Measurements from ENCODE around the gene TUBA4B.

TUBA4B gene

DNA sequence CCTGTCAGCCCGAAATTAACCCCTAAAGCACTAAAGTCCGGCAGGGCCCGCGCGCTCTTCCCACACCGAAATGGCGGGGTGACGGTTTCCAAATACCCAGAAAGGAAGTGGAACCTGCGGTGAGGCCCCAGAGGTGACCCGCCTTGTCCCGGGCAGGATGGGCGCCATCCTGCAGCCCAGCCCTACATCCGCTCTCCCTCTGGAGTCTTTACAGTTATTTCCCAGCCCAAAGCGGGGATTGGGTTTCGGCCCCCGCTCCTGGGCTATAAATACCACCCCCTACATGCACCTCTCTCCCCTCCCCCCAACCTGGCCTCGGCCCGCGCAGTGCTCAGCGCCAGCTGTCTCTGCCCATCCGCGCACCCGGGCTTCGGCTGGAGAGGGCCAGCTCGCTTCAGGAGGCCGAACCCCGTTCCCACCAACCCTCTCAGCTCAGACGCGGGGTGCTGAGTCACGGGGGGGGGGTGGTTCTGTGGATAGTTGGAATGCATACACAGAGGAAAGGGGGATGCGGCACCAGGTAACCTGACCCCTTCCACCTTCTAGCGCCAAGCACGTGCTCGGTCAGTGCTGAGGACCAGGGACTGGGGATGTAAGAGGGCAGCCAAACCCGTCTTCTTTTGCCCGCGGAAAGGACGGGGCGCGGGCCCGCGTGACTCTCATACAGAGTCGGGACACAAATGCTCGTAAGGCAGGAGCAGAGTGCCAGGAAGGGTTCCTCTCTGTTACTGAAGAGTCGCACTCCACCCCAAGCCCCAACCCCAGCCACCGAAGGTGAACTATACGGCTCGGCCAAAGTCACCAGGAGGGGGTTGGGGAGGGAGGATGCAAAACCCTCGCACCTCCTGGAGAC is at the start of gene TUBA4B:
Gene TUBA4B, plus strand, starts transcription at position 344 of the 853 bp plus-strand sequence. Its CDS starts 165 bp downstream, at position 509.
- DNase-seq (ENCODE audit: low read depth in 2 of 3, low spot score in 2 of 3), result peak in 1 of 3 experiments; percentile 27

DNA sequence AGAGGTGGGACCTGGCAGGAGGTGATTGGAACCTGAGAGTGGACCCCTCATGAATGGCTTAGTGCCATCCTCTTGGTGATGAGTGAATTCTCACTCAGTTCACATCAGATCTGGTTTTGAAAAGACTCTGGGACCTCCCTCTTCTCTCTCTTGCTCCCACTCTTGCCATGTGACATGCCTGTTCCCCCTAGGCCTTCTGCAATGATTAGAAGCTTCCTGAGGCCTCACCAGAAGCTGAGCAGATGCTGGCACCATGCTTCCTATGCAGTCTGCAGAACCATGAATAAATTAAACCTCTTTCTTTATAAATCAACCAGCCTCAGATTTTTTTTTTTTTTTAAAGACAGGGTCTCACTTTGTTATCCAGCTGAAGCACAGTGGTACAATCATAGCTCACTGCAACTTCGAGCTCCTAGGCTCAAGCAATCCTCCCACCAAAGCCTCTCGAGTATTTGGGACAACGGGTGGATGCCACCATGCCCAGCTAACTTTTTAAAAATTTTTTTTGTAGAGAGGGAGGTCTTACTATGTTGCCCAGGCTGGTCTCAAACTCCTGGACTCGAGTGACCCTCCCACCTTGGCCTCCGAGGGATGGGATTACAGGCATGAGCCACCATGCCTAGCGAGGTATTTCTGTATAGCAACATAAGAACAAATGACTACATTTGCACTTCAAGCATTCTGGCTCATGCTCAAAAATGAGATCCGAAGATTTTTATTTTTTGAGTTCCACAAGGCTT is 48.4 kb upstream of the TUBA4B start:
- DNase-seq (ENCODE audit: low read depth in 2 of 3, low spot score in 2 of 3), result no peak

DNA sequence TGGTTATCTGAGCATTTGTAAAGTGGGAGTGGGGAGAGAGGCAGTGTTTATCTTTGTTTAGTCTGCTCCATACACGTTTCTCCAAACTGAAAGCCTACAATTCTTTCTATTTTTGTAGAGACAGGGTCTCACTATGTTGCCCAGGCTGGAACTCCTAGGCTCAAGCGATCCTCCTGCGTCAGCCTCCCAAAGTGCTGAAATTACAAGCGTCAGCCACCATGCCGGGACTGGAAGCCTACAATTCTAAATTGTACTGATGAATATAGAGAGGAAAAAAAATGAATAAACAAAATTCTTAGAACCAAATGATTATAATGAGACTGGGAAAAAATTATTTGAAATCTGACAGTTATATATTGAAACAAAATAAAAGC is 47.9 kb upstream of the TUBA4B start:
- no peak for DNase-seq (ENCODE audit: low read depth in 2 of 3, low spot score in 2 of 3)

DNA sequence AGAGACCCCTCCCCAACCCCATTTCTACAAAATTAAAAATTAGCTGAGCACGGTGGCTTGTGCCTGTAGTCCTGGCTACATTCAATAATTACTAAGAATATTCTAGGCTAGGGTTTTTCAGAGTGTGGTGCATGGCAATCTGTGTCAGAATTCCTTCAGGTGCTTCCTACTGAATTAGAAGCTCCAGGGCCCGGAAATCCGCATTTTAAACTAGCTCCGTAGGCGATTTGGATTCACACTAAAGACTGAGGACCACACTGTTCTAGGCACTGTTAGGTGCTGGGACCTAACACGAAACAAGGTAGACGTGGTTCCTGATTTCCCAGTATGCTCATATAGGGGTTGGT is 47.1 kb upstream of the TUBA4B start:
- no peak for DNase-seq (ENCODE audit: low read depth in 2 of 3, low spot score in 2 of 3)

DNA sequence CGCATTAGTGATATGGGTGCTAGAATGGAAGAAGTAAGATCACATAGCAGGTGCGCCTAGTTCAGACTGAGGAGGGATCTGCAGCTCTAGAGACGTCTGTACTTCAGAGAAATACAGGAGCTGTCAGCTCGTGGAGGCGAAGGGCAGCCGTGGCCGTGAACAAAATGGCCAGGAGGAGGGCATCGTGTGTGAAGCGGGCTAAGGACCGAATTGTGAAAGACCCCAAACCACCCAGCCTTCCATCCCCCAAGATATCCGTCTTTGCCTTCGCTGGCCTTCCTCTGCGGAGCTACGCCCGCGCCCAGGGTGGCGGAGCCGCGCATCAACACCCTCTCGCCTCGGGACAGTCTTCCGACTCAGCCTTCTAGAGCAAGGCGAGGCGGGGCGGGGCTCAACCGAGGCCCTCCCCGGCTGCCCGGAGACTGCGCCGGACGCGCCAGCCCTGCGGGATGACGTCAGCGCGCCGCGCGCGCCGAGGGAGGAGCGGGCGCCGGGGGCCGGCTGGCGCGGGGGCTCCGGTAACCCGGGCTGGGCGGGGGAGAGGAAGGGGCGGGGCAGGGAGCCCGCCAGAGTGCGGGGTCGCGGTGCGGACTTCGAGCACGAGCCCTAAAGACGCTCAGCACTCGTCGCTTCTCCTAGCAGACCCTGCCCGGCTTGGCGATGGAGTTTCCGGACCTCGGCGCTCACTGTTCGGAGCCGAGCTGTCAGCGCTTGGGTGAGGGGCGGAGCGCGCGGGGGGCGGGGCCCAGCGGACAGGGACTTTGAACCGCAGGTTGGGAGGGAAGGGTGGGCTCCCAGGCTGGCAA is 46.5 kb upstream of the TUBA4B start, which contains the start of gene ZFAND2B:
Gene ZFAND2B, plus strand, starts transcription at position 455 of the 806 bp plus-strand sequence. Its CDS starts 206 bp downstream, at position 661.
- DNase-seq (ENCODE audit: low read depth in 2 of 3, low spot score in 2 of 3), result peak; percentile 87 to 90 (median 88)

DNA sequence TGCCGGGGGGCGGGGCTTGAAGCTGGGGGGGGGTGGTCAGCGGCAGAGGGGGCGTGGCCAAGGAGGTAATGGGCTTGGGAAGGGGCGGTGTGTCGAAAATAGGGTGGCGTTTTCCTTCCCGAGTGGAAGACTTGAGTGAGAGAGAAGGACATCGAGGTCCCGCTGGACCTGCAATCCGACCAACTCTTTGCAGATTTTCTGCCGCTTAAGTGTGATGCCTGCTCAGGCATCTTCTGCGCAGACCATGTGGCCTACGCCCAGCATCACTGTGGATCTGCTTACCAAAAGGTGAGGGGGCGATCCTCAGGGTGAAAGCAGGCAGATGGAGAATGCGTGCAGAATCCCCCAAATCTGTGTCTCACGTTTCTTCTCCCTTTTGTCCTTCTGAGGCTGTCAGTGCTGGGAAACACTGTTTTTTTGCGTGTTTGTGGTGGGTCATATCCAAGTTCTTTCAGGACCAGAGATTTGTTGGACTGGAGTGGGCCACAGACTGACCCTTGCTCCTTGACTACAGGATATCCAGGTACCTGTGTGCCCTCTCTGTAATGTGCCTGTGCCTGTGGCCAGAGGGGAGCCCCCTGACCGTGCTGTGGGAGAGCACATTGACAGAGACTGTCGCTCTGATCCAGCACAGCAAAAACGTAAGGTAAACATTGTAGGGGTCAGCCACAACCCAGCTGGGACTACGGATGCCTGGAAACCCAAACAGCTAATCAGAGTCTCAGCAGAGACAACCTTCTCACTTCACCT is 45.7 kb upstream of the TUBA4B start:
- DNase-seq (ENCODE audit: low read depth in 2 of 3, low spot score in 2 of 3), result no peak

DNA sequence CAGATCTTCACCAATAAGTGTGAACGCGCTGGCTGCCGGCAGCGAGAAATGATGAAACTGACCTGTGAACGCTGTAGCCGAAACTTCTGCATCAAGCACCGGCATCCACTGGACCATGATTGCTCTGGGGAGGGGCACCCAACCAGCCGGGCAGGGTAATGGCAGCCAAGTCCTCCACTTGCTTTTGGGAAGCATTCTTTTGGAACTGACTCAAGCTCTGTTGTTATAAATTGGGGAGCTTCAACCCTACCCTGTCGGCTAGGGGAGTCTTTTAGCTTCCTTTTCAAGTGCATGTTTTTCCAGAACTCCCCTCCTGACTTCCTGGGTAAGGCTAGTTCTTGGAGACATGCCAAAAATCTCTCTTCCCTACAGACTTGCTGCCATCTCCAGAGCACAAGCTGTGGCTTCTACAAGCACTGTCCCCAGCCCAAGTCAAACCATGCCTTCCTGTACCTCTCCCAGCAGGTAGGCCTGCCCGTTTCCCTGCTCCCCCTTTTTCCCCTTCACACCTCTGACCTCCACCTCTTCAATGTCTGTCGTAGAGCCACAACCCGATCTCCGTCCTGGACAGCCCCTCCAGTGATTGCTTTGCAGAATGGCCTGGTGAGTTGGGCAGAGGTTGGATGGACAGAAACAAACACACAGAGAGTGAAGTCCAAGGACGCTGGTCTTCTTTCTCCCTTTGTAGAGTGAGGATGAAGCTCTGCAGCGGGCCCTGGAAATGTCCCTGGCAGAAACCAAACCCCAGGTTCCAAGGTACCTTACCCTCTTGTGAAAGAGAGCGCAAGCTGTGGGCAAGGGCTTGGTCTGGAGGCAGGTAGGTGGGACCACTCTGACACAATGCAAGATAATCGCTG is 44.9 kb upstream of the TUBA4B start:
- DNase-seq (ENCODE audit: low read depth in 2 of 3, low spot score in 2 of 3), result no peak

DNA sequence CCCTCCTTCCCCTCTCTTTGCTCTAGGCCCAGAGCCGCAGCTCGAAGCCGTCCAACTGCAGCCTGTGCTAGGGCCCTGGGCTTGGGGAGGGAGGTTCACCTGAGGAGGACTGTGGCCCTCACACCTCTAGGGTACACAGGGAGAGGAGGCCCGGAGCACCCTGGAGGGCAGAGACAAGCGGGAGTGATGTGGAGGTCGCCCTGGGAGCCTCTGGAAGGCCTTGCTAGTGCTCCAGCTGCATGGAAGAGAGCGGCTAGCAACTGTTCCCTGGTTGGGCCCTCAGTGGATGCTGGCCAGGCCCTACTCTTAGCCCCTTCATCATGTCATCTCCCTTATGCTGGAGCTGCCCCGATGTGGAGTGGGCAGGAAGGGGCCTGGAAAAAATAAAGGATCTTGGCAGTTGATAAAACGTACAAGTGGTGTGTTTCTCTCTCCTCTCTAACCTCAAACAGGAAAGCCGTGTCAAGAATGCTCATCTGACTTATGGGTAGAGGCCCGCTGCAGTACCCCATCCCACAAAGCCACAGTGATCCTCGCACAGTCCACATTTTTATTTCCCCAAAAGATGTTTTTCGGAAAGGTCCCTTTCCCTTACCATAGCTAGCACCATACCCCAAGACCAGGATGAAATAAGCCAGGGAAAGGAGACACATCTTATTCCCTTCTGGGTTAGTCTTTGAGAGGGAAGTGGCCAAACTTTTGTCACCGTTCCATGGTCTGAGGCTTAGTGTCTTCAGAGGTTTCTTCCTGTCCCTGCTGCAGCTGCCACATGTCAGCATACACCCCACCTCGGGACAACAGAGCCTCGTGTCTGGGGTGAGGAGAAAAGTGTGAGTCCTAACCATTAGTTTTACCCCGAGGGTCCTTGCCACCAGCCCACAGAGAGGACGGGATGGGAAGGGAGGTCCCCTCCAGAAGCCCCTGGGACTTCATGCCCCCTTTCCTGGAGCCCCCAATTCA is 43.5 kb upstream of the TUBA4B start:
- DNase-seq (ENCODE audit: low read depth in 2 of 3, low spot score in 2 of 3), result no peak

DNA sequence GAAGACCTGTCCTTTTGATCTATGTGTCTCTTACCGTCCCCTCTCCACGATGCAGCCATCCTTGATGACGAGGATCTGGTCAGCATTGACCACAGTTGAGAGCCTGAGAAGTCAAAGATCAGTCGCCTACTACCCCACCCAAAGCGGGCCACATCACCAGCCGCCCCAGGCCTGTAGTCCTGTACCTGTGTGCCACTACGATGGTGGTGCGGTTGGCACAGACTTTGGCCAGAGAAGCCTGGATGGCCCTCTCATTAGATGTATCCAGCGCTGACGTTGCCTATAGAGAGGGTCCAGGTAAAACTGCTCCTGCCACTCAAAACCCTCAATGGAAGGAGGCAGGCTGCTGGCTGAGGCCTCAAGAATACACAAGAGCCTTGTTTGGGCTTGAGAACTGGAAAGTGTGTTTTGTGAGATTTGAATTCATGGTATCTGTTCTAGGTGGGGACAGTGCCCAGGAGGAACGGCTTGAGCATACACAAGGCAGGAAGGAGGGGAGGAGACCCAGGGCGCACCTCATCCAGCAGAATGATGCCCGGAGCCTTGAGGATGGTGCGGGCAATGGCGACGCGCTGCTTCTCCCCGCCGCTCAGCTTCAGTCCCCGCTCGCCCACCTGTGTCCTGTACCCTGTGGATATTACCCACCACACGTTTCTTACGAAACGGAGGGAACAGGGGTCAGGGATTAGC is 42.7 kb upstream of the TUBA4B start:
- DNase-seq (ENCODE audit: low read depth in 2 of 3, low spot score in 2 of 3), result no peak

DNA sequence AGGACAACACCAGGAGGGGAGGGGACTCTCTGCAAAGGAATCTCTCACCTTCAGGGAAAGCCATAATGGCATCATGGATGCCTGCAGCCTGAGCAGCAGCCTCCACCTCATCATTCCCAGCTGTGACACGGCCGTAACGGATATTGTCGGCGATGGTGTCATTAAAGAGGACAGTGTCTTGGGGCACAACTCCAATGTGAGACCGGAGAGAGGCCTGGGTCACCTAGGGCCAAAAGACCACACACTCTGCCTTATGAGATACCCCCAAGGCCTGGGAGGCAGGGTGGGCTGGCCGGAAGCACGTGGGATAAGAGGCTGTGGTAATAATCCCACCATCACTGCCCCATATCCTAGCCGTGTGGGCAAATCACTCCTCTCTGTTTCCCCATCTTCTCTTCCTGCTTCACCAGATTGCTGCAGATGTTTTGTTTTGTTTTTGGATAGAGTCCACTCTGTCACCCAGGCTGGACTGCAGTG is 42.1 kb upstream of the TUBA4B start:
- DNase-seq (ENCODE audit: low read depth in 2 of 3, low spot score in 2 of 3), result no peak

DNA sequence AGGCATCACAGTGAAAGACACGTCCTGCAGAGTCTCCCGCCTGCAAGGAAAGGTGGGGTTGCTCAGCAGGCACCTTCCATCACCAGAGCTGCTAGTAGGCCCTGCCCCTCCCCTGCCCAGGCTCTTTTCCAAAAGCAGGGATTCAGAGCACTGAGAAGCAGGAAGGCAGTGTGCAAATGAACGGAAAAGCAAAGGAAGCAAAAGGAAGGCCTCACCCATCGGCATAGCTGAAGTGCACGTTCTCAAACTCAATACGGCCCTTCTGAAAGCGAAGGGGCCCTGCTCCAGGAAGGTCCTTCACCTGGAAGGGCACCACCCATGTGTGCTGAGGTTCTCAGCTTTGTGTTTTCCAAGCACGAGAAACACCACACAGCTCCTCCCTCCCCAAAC is 40.0 kb upstream of the TUBA4B start:
- no peak for DNase-seq (ENCODE audit: low read depth in 2 of 3, low spot score in 2 of 3)

DNA sequence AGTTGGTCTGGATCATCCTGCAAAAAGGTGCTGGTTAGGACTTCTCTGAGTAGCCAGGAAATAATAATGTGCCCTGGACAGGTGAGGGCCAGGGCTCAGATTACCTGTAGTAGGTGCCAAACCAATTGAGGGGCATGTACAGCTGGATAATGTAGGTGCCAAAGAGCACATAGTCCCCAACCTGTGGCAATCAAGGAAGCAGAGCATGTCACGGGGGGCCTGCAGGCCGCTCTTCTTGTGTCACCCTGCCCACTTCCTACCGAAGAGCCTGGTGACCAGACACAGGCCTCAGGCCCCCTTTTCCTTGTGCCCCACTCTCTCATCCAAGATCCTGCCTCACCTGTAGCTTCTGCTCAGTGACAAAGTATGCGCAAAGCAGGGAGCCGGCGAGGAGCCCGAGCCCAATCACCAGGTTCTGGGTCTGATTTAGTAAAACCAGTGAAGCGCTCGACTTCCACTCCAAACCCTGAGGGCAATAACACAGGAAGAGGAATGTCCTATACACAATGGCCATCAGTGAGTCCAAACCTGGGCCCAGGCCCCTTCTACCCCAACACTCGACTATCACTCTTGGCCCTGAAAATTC is 39.5 kb upstream of the TUBA4B start:
- no peak for DNase-seq (ENCODE audit: low read depth in 2 of 3, low spot score in 2 of 3)

DNA sequence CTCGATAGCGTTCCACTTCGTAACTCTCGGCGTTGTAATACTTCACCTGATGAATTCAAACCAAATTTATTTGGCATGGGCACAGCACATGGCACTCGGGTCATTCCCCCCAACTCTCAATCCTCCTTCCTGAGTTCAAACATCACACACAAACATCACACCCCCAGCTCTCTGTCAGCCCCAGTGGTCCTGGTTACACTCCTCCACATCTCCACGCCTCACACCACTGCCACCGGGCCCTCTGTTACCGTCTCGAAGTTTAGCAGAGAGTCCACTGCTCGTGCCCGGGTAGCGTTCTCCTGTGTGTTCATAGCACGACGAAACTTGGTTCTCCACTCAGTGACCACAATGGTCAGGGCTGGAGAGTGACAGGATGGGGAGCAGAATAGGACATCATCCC is 38.9 kb upstream of the TUBA4B start:
- no peak for DNase-seq (ENCODE audit: low read depth in 2 of 3, low spot score in 2 of 3)

DNA sequence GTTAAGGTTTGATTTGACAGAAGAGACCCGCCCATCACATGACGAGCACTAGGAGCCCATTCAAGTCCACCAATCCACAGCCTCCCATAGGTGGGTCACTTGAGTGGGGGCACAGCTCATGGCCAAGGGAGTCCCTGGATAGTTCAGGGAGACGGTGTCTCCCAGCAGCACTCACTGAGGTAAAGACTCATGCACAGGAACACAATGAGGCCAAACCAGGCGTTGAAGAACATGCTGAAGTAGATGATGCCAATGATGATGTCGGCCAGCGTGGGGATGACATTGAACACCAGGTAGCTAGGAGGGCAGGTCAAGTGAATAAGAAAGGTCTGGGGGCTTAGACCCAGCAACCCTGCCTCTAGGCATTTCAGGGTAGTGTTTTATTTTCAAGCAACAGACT is 38.3 kb upstream of the TUBA4B start:
- DNase-seq (ENCODE audit: low read depth in 2 of 3, low spot score in 2 of 3), result no peak

DNA sequence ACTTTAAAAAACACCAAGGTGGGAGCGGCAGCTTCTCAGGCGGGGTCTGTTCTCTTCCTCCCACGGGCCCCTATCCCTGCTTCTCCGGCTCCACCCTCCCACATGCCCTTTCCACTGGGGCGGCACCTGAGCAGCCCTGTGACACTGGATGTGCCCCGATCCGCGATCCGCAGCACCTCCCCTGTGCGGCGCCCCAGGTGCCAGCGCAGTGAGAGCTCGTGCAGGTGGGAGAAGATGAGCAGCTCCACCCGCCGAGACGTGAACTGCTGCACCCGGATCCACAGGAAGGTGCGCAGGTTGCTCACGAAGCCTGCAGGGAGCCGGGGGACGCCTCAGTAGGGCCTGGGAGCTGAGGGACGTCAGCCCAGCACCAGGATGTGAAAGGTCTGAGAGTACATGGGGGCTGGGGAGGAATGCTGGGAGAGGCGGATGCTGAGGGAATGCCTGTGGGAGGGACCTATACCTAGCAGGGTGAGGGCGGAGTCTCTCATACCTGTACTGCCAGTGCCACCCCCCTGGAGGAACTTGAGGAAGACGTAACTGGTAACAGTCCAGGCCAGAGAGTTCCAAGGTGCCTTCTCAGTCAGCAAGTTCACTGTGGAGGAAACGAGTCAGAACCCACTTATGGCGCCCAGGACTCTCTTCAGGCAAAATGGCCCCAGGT is 37.0 kb upstream of the TUBA4B start:
- no peak for DNase-seq (ENCODE audit: low read depth in 2 of 3, low spot score in 2 of 3)

DNA sequence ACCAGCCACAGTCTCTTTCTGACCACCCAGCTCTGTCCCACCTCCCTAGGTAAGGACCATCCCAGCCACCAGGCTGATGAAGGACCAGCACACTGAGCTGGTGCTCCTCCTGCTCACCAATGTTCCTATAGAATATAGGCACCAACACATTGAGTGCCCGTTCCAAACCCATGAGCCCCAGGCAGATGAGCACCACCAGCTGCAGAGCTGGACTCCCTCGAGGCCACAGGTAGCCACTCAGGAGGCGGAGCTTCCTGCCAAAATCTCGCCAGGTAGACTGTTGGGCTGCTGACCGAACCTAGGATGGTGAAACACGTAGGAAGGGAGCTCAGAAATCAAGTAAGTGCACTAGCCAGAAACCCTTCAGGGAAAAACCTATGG is 36.5 kb upstream of the TUBA4B start:
- DNase-seq (ENCODE audit: low read depth in 2 of 3, low spot score in 2 of 3), result no peak

DNA sequence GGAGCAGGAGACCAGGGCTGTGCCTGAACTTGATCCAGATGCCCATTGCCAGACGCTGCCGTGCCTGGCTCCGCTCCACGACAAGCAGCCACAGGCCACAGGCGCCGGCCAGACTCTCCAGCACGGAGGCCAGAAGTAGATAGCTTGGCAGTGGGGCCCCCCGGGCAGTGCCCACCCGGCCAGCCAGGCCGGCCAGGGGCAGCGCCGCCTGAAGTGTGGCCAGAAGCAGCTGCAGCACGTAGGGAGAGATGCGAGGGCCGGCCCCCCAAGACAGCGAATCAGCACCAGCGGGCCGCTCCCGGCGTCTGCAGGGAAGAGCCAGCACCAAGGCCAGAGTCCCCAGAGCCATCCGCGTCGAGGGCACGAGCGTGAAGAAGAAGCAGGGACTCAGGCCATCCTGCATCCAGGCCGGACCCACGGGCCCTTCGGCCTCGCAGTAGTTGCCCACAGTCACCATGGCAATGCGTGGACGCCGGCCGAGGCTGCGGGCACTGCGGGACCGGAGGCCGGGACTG is 34.8 kb upstream of the TUBA4B start:
- DNase-seq (ENCODE audit: low read depth in 2 of 3, low spot score in 2 of 3), result no peak

Measured in activated CD8-positive, alpha-beta memory T cell treated with anti-CD3 and anti-CD28 coated beads for 48 hours (primary cell).